Measurements from ENCODE around the gene SPHKAP.
"Not testable (repeated sequence)": the region's sequence is repeated elsewhere in the genome, so short reads cannot be mapped to it uniquely, and the experiment has no call there.

The SPHKAP gene

DNA sequence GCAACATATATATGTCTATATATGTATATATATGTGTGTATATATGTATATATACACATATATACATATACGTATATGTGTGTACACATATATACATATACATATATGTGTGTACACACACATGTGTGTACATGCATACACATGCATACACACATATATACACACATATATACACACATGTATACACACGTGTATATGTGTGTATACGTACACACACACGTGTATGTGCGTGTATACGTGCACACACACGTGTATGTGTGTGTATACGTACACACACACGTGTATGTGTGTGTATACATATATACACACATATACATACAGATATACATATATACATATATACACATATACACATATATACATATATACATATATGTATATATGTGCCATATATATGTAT, 89.4 kb downstream of the SPHKAP start:
- no peak for DNase-seq

DNA sequence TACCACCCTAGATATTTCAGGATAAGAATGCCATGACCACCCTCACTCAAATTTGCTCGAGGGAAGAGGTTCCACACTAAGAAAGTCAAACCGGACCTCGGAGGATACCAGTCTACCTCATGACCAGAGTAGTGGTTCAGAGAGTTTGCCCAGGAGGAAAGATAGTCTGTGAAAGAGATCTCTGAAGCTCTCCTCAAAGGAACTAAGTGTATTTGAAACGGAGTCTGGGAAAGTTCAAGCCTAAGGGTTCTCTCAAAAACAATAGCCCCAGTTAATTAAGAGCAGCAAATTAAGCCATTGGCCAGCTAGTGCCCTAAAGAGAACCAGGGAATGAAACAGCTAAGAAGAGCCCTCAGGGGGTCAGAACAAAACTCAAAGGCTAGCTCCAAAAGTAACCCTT, 94.9 kb downstream of the SPHKAP start:
- DNase-seq = no peak

DNA sequence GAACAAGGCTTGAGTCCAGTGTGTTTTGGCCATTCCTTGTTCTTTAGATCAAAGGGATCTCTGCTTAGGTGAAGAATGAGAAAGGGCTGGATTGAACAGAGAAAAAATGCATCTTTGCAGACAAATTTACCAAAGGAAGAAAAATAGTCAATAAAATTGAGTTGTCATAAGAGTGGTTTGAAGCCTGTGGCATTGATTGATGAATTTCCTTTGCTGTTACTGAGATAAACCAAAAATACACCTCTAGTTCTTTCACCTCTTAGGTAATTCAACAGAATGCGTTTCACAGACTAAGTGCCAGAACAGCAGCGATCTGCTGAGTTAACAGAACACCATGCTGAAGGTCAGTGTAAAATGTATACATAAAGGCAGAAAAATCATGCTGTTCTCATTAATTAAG, 96.8 kb downstream of the SPHKAP start:
- DNase-seq = no peak

DNA sequence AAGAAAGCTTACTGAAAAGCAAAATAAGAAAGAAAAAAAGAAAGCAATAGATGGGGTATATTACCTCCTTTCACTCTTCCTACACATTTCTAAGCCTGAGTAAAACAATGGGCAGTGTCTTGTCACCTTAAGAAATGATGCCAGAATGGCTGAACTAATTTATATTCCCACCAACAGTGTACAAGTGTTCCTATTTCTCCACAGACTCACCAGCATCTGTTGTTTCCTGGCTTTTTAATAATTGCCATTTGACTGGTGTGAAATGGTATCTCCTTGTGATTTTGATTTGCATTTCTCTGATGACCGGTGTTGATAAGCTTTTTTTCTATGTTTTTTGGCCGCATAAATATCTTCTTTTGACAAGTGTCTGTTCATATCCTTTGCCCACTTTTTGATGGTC, 98.4 kb downstream of the SPHKAP start:
- DNase-seq = no peak

DNA sequence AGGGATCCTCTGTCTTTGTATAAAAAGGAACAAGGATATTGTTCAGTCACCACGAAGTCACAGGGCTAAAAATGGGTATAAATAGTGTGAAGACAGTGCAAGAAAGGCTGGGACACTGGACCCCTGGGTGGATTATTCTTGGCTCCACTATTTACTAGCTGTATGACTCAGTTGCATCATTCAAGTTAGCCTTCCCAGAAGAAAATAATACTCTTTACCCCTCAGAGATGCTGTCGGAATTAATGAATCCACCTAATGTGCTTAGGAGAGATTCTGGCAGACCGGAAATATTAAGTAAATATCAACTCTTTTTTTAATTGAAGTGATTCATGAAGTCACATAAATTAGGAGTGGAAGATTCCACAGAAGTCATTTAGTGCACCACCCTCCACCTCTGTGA, 98.9 kb downstream of the SPHKAP start:
- DNase-seq = no peak

DNA sequence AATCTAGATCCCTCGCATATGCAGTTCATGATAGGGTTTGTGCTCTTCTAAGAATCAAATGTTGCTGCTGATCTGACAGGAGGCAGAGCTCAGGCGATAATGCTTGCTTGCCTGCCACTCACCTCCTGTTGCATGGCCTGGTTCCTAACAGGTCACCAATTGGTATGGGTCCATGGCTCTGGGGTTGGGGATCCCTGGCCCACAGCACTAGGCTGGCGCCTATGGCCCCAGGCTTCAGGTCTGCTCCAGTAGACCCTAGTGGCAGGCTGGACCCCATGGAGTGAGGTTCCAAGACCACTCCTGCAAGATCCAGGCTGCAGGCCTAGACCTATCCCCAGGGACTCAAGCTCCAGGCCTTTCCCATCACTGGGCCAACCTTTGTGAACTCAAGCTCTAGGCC, 102.3 kb downstream of the SPHKAP start:
- DNase-seq = no peak

DNA sequence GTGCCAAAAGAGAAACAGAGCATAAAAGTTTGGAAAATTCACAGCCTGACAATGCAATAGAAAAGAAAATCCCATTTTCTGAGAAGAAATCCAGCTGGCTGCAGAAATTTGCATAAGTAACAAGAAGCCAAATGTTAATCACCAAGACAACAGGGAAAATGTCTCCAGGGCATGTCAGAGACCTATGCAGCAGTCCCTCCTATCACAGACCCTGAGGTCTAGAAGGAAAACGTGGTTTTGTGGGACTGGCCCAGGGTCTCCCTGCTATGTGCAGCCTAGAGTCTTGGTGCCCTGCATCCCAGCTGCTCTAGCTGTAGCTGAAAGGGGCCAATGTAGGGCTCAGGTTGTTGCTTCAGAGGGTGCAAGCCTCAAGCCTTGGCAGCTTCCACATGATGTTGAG, 104.8 kb downstream of the SPHKAP start:
- not testable (repeated sequence) for DNase-seq

DNA sequence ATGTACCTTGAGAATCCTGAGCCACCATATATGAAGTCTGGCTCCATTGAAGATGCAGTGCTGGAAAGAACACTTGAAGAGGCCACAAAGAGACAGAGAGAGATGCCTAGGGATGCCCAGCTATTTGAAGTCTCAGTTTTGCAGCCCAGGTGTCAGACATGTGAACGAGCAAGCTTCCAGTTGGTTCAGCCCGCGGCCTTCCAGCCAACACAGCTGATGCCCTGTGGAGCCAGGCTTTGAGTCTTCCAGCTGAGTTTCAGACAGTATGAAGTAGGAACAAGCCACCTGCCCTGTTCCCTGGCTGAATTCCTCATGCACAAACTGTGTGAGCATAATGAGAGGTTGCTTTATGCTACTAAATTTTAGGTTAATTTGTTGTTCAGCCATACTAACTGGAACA, 108.8 kb downstream of the SPHKAP start:
- no peak for DNase-seq

DNA sequence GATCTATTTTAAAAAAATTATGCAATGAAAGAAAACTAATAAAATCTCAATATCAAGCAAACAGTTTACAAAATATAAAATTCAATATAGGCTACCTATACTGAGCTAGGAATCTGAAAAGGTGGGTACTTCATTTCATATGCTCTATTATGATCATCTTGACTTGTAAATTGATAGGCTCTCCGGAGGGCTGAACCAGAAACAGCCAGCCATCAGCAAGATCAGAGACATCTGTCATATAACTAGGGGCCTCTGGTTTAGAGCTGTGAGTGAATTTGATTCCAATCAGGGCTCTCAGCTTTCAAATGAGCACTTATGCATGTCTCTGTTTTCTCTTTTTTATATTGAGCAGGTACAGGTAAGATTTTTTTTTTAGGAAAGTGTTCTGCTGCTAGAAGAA, 114.2 kb downstream of the SPHKAP start:
- DNase-seq = no peak

DNA sequence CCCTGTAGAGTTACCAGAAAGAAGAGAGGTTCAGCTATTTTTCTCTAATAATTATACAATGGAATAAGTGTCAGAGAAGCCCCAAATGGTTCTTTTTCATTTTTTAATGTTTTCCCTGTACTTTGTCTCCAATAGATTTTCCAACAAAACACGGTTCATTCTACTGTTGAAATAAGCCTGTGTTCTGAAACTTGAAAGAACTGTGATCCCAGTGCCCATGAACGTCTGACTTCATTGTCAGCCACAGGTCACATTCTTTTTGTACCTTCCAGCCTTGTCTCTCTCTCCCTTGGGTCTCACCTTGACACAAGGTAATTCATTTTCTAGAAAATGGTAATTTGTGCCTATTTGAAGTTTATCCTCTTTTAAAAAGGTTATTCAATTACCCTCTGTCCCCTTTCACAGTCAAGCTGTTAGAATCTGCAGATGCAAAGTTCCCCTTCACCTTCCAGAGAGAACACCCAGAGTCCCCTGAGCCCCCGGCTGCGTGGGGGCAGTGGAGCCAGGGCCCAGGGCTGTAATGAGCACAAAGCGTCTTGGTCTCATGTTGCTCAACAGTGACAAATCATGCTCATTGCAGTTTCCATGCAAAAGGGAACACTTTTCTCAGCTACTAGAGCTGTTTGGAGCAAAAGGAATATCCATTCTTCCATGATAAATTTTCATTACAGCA, 115.2 kb downstream of the SPHKAP start:
- no peak for DNase-seq

DNA sequence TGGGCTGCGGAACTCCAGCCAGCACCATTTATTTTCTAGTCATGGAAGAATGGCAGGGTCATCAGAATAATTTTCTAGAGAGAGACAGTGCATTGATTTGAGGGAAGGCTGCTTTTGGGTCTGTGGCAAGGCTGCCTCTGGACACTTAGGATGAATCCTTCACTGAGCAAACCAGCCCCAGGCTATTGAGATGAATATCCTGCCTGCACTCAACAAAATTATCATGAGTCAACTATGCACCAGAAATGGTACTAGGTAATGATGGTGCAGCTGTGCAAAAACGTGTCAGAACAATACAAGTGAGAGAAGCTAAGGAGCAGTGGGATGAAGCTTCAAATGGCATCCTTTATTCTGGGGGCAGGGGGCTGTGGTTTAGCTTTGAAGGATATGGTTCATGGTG, 115.8 kb downstream of the SPHKAP start:
- DNase-seq = no peak

DNA sequence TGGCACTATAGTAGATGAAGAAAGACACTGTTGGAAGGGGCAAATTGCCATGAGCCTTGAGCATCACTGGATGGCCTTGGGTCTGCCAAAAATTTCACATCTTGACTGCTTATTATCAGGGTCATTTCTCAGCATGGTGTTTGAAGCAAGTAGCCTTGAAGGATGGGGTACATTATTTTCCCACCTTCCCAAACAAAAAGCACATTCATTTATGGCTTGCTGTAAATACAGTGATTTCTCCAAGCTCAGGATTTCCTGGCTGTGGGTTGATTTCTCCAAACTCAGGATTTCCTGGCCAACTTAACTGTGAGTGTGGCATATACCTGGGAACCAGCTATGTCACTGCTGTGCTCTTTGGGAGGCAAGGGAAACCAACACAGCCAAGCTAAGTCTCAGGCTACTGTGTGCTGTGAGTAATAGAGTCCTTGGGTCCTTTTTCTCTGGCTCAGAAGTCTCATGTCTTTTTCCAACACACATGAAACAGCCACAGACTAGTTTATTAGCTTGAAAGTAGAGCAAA, 116.6 kb downstream of the SPHKAP start:
- DNase-seq = no peak

DNA sequence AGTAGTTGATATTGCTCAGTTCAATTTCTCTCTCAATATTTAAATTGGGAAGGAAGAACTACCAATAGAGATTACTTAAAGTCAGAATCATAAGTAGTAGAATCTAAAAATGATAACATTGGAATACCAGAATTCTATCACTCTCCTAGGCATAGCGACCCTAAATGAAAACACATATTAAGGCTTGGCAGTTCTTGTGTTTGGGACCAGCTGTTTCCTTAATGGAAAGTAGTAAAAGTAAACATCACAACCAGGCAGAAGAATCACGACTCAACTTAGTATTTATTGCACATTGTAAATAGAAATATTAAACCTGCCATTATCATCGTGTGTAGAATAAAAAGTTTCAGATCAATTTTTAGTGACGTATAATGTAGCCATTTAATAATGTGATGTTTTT, 117.5 kb downstream of the SPHKAP start:
- no peak for DNase-seq

DNA sequence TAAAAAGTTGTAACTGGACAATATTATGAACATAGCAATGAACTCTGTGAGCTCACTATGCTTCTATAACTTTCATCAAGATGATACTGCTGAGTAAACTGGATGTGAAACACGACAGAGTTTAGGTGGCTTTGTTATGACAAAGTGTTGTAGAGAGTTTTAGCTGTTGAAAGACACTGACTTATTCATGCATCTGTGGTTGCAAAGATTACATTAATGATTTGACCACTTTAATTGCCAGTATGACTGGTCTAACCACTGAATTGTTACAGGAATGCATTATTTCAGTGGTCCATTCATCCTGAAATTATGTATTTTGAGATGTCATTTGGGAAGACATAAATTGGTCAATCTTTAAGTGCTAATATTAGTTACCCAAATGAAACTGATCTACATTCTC, 117.9 kb downstream of the SPHKAP start:
- no peak for DNase-seq

DNA sequence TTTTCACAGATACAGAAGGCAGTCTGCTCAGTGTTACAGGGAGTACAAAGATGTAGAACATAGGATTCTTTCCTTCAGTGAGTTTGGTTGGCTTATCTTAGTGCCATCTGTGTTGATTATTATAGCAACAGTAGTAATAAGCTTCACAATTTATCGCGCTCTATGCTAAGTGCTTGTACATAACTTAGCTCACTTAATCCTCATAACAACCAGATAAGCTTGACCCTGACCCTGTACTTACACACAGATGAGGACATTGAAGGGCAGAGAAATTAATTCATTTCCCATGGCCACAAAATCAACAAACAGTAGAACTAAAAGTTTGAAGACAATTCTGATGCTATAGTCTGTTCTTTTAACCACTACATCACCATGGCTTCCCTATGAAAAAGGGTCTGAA, 121.8 kb downstream of the SPHKAP start:
- no peak for DNase-seq

DNA sequence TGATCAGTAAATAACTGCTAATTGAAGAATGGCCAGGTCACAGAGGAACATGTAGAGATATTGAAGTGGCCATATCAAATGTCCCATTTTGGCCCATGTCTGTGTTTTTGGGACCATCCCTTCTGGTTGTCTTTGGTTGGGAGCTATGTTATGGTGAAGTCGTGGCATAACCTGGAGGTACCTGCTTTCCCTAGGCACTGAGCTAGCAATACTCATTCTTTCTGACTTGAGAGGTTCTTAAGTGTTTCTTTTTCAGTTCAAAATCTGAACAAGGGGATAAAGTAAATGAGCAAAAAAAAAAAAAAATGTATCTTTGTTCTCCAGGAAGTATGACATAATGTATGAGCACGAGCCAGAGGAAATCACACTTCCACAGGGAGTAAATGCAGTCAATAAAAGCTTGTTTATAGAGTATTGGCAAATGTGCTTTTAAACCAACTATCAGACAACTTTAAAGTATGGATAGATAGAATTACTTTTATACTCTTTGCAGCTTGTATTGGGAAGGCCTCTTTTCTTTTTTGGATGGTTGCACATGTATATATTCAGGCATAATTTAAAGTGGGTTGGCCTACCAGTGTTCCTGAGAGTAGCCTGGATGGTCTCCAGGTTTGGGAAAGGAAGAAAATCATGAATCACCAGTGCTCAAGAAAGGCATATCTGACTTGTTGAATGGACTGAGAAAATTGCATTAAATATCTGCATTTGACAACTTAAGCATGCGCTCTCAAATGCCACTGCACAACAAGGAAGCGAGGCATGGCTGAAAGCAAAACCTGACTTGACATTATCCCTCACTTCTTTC, 125.0 kb downstream of the SPHKAP start:
- DNase-seq = no peak

DNA sequence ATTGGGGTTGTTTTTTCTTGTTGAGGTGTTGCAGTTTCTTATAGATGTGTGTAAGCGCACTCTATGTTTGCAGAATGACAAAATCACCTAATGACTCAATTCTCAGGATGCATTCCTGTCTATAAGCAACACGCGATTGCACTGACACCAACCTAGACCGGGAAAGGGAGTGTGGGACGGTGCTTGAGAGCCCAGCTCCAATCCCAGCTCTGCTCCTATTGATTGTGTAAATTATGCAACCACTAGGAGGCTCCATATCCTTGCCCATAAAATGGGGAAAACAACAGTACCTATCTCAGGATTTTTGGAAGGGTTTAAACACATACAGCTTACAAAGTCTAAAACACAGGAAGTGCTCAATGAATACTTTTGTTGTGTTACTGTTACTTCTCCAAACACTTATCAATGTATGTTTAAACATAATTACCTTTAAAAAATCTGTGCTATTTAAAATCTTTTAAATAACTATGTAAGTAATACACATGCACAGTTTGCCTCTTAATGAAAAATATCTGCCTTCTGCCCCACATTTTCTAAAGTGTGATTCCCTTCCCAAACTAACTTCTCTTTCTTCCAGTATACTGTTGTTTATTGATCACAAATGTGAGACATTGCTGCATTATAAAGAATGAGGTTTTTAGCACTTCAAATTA, 132.5 kb downstream of the SPHKAP start:
- DNase-seq = no peak

DNA sequence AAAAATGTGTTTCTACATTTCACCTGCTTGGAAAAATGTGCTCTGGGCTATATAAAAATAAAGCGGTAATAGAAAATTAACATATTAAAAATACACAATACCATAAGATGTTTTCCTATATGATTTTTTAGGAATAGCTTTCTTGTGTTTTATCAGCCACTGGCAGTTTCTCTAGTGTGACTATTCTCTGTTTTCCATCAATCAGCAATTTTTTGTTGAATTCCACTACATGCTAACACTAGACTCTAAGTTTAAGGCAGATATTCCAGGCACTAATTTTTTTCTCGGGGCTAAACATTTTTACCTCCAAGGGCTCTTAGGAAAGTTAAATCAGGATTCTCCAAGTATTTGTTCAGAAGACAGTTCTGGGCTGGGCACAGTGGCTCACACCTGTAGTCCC, 140.5 kb downstream of the SPHKAP start:
- no peak for DNase-seq

DNA sequence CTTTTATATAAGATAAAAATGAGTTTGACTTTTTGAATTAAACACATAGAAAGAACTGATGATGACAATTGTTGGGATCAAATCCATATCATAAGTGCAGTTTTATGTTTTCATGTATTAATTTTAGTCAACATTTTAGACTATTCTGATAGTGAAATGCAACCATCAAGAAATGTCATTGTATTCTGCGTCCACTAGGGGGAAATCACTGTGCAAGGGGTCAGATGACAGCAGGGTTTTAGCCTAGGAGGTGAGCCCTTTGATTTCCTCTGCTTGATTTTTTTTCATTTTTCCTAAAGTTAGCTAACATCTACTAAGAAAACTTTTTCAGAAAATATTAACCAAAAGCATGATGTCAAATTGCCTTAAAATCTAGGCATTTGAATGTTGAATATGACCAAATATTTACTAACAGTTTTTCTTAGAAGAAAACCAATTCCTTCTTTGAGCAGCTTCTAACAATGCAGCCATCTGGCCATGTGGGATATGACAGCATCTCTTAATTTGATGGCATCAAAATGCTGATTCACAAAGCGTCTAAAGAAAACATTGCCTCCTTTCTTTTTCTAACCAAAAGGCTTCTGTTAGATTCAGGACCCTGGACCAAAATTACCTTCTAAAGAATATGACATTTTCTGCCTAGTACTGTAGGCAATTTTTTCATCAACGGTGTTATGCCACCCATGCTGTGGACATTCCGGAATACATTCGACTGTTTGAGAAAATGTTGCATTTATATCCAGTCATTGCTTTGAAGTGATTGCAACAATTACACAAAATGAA, 141.5 kb downstream of the SPHKAP start:
- no peak for DNase-seq

DNA sequence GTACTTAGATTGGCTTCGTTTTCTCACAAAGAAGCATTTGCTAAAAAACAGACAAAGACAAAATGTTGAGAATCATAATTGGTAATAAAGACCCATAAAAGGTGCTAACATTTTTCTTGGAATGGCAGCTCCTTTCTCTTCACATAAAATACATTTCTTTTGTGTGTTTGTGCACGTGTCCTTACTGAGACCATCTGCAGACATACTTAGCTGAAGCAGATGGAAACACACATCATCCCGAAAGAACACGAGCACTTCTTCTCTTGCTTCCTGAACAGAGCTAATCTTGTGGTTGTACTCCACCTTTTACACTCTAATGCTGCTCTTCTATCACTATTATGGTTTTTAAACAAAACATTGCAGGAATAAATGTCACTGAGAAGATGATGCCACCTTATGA, 142.5 kb downstream of the SPHKAP start:
- DNase-seq = no peak

DNA sequence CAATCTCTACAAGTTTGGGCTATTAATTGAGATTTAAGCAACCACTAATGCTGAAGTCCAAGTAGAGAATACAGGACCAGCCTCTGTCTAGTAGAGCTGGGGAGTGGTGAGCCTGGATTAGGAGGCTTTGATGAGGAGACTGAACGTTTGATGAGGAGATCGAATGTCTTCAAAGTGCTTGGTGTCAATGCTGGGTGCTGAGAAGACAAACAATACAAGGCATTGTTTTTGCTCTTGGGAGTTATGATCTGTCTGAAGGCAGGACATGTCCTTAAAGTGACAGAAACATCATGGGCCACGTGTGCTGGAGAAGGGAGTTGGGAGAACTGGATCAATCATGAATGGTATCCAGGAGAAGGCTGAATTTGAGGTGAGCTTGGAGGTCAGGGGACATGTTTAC, 143.6 kb downstream of the SPHKAP start:
- no peak for DNase-seq

DNA sequence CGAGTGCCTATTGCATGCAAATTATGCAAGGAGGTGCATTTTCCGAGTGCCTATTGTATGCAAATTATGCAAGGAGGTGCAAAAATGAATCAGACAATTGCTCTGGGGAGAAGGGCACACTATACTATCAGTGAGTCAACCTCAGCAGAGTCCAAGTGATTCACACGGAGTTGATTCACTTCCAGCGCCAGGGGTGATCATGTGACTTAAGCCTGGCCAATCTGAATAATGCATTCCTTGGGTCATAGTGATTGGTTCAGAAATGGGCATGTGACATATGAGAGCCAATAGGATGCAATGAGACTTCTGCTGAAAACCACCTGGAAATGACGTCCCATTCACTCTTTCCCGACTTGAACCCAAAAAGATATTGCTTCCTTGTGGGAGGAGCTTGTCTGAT, 157.9 kb downstream of the SPHKAP start:
- no peak for DNase-seq

DNA sequence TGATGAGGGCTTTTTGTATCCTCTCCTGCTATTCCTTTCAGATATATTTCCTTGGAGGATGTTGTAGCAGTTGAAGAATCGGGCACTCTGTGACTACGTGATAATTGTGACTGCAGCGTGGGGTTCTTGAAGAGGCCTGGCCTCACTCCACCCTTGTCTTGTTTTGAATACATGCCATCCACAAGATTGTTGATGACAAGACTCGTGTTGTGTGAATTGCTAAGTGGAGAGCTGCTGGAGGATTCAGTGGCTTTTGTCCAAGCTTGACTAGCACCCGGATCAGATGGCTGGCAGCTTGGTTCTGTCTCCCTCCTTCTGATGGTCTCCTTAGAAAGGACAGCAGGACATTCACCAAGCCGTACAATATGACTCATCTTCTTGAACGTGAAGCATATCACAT, 163.2 kb downstream of the SPHKAP start:
- DNase-seq = no peak
